ENCODE measurements around the gene ACADVL.

ACADVL gene

DNA sequence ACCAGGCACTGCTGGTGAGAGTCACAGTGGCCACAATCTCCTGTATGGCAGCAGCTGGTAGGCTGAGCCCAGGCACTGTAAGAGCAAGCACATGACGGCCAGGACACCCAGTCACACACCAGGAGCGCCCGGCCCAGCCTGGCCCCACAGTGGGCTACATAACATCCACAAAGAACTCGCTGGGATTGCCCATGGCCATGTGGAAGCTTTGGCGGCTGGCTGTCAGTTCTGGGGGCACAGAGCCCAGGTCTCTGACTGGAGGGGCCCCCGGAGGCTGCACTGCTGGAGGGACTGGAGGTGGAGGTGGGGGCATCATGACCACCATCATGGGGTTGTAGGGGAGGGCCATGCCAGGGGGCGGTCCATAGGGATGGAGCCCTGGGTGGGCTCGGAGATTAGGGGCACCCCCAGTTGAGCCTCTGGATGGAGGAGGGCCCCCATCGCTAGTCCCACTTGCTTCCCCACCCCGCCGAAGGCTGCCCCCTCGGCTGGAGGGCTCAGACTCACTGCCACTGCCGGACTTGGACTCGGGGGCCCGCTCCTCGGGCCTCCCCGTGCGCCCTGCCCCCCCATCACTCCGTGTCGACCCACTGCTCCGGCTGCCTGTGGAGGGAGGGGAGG lies 6.1 kb downstream of the ACADVL start:
- Histone ChIP-seq H3K27me3 (ENCODE audit: insufficient read depth, low read length) (no peaks in the 10 kb centered on the region), H3K79me2 (ENCODE audit: insufficient read depth, low read length) (no peaks in the 10 kb centered on the region), H3K4me1 (ENCODE audit: insufficient read depth, low read length, severe bottlenecking) (peaks cover under 1% of the 10 kb centered on the region), H3K9ac (ENCODE audit: low read length) (no peak overlapping the region), H3F3A (ENCODE audit: insufficient read depth, low read length) (no peaks in the 10 kb centered on the region; the same call in 1 of the 2 replicates), H3K9me3 (ENCODE audit: low read length) (no peaks in the 10 kb centered on the region), H2AFZ (ENCODE audit: low read length) (no peak overlapping the region), H4K20me1 (ENCODE audit: insufficient read depth, low read length) (no peaks in the 10 kb centered on the region), H3K4me3 (ENCODE audit: low read depth, low read length, poor library complexity, severe bottlenecking) (no peak overlapping the region), H3K36me3 (ENCODE audit: insufficient read depth, low read length) (peaks cover 94% of the 10 kb centered on the region), H3K27ac (ENCODE audit: low read depth, low read length, poor library complexity, severe bottlenecking) (no peak overlapping the region), H3K4me2 (ENCODE audit: low read length) (no peak overlapping the region), H3K9me2 (ENCODE audit: low read depth, low read length) (no peaks in the 10 kb centered on the region)
- TF ChIP-seq, protein P1, sequence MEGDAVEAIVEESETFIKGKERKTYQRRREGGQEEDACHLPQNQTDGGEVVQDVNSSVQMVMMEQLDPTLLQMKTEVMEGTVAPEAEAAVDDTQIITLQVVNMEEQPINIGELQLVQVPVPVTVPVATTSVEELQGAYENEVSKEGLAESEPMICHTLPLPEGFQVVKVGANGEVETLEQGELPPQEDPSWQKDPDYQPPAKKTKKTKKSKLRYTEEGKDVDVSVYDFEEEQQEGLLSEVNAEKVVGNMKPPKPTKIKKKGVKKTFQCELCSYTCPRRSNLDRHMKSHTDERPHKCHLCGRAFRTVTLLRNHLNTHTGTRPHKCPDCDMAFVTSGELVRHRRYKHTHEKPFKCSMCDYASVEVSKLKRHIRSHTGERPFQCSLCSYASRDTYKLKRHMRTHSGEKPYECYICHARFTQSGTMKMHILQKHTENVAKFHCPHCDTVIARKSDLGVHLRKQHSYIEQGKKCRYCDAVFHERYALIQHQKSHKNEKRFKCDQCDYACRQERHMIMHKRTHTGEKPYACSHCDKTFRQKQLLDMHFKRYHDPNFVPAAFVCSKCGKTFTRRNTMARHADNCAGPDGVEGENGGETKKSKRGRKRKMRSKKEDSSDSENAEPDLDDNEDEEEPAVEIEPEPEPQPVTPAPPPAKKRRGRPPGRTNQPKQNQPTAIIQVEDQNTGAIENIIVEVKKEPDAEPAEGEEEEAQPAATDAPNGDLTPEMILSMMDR (IDR thresholded peaks at IDR 0.05; ENCODE audit: low read length) = no peak
- no peak for TF ChIP-seq EZH2 (IDR thresholded peaks at IDR 0.05; ENCODE audit: borderline replicate concordance, low read length)

DNA sequence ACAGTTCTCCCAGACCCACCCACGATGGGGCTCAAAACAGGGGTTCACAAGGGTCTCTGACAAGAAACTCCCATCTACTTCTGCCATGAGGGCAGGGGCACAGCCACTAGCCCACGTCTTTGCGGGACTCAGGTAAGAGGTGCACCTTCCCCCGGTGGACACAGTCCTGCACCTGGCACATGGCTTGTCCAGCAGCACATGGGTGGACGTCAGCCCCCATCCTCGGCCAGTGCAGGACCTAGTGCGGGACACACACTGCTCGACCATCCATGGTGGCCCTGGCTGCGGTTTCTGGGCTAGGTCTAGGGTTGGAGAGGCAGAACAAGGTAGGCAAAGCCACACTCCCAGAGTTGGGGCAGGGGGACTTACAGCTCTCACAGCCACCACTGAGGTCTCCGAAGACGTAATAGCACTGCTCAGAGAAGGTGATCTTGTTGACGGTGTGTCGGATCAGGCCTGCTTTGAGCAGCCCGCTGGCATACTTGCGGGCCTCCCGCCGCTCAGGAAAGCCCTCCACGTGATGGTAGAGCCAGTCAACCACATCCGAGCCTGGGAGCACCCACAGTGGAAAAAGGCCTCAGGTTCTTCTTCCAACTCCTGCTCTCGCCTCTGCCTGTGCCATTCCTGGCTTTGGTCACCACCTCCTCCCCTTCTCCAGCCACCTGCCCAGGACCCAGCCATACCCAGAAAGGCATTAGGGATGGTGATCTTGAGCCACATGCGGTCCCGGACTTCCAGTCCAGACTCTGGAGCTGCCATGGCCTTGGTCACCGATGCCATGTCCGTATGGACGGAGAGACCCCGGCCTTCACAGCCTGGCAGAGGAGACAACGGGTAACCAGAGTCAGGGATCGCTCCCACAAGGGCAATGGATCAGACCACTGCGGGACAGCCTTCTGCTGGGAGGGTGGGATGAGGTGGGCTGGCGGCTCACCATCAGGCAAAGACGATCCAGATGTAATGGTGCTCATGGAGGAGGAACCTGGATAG lies 7.3 kb downstream of the ACADVL start:
- no peaks in the 10 kb centered on the region for H3K27me3 ChIP-seq (ENCODE audit: insufficient read depth, low read length)
- H3F3A ChIP-seq (ENCODE audit: insufficient read depth, low read length) = no peaks in the 10 kb centered on the region; the same call in 1 of the 2 replicates
- H4K20me1 ChIP-seq (ENCODE audit: insufficient read depth, low read length) = no peaks in the 10 kb centered on the region
- no peak overlapping the region for H3K4me2 ChIP-seq (ENCODE audit: low read length)
- no peak overlapping the region for H3K4me3 ChIP-seq (ENCODE audit: low read depth, low read length, poor library complexity, severe bottlenecking)
- H3K4me1 ChIP-seq (ENCODE audit: insufficient read depth, low read length, severe bottlenecking) = peaks cover 4% of the 10 kb centered on the region
- no peak for TF ChIP-seq EZH2 (IDR thresholded peaks at IDR 0.05; ENCODE audit: borderline replicate concordance, low read length)
- TF ChIP-seq, protein P1 (IDR thresholded peaks at IDR 0.05; ENCODE audit: low read length) = no peak
- peaks cover 92% of the 10 kb centered on the region for H3K36me3 ChIP-seq (ENCODE audit: insufficient read depth, low read length)
- H2AFZ ChIP-seq (ENCODE audit: low read length) = no peak overlapping the region
- no peaks in the 10 kb centered on the region for H3K9me3 ChIP-seq (ENCODE audit: low read length)
- H3K79me2 ChIP-seq (ENCODE audit: insufficient read depth, low read length) = peaks cover 5% of the 10 kb centered on the region
- no peaks in the 10 kb centered on the region for H3K9me2 ChIP-seq (ENCODE audit: low read depth, low read length)
- H3K9ac ChIP-seq (ENCODE audit: low read length) = no peak overlapping the region
- H3K27ac ChIP-seq (ENCODE audit: low read depth, low read length, poor library complexity, severe bottlenecking) = no peak overlapping the region

DNA sequence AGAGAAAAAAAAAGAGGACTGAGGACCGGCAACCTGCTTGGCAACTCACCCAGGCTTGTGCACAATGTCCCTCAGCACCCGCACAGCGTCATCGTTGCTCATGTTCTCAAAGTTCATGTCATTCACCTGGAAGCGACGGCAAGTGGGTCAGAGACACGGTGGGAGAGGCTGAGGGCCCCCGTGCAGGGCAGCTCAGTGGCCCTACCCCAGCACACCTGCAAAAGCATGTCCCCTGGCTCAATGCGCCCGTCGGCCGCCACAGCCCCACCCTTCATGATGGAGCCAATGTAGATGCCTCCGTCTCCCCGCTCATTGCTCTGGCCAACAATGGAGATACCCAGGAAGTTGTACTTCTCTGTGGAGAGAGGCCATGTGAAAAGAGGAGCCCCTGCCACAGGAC lies 9.2 kb downstream of the ACADVL start:
- H3K36me3 ChIP-seq (ENCODE audit: insufficient read depth, low read length) = peaks cover 79% of the 10 kb centered on the region
- no peak overlapping the region for H2AFZ ChIP-seq (ENCODE audit: low read length)
- no peak overlapping the region for H3K27ac ChIP-seq (ENCODE audit: low read depth, low read length, poor library complexity, severe bottlenecking)
- H3K4me3 ChIP-seq (ENCODE audit: low read depth, low read length, poor library complexity, severe bottlenecking) = no peak overlapping the region
- H3K9ac ChIP-seq (ENCODE audit: low read length) = no peak overlapping the region
- no peak for TF ChIP-seq EZH2 (IDR thresholded peaks at IDR 0.05; ENCODE audit: borderline replicate concordance, low read length)
- TF ChIP-seq, protein P1 (IDR thresholded peaks at IDR 0.05; ENCODE audit: low read length) = no peak
- no peaks in the 10 kb centered on the region for H3K9me2 ChIP-seq (ENCODE audit: low read depth, low read length)
- H3K79me2 ChIP-seq (ENCODE audit: insufficient read depth, low read length) = peaks cover 23% of the 10 kb centered on the region
- H3K9me3 ChIP-seq (ENCODE audit: low read length) = no peaks in the 10 kb centered on the region
- no peak overlapping the region for H3K4me2 ChIP-seq (ENCODE audit: low read length)
- no peaks in the 10 kb centered on the region for H4K20me1 ChIP-seq (ENCODE audit: insufficient read depth, low read length)
- peaks cover 11% of the 10 kb centered on the region for H3K4me1 ChIP-seq (ENCODE audit: insufficient read depth, low read length, severe bottlenecking)
- no peaks in the 10 kb centered on the region; the same call in 1 of the 2 replicates for H3F3A ChIP-seq (ENCODE audit: insufficient read depth, low read length)
- no peaks in the 10 kb centered on the region for H3K27me3 ChIP-seq (ENCODE audit: insufficient read depth, low read length)

Measured in OCI-LY1 (cell line).